GM21786 (cell line): ENCODE data around the gene HSP90B1.

Source experiments
- ATAC-seq: cut with Tn5 transposase; IDR thresholded peaks from one replicate; pipeline ENCODE4 v1.9.1; 2021; ENCODE audit not compliant: unreplicated experiment

HSP90B1 gene

DNA sequence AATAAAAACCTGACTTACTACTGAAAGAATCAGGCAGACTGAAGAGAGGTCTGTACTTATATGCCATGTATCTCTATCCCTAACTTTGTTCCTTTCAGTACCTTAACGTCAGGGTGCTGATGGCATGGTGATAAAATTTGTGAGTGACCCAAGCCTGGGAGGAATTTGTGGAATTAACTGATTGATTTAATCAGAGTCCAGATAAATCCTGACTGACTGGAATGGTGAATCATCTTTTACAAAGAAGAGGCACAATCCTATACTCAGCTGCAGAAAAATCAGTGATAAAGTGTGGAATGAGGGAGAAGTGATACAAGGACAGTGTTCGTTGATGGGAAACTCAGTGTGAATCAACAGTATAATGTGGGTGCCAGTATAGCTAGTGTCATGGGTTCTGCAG lies 39.2 kb downstream of the HSP90B1 start:
- no peak for ATAC-seq

DNA sequence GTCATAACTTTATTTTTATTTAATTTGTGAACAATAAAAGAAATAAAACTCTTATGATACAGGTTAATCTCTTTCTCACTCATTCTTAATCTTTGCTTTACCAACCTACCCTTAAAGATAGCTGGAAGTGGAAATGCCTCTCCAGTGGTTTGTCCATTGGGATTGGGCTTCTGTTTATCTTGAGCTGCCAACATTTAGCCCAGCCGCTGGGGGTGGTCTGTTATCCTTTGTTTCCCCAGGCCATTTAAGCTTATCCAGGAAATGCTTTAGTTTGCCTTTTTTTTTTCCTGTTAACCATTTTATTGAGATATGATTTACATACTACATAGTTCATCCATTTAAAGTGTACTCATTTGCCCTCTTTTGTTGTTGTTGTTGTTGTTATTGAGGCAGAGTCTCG lies 43.7 kb downstream of the HSP90B1 start:
- ATAC-seq = no peak

DNA sequence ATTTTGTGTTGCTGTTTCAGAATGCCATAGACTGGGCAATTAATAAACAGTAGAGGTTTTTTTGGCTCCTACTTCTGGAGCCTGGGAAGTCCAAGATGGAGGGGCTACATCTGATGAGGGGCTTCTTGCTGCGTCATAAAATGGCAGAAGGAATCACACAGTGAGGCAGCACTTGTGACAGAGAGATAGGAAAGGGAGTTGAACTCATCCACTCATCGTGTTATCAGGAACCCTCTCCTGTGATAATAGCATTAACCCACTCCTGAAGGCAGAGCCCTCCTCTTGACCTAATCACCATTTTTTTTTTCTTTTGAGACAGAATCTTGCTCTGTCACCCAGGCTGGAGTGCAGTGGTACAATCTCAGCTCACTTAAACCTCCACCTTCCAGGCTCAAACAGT lies 45.2 kb downstream of the HSP90B1 start:
- no peak for ATAC-seq

DNA sequence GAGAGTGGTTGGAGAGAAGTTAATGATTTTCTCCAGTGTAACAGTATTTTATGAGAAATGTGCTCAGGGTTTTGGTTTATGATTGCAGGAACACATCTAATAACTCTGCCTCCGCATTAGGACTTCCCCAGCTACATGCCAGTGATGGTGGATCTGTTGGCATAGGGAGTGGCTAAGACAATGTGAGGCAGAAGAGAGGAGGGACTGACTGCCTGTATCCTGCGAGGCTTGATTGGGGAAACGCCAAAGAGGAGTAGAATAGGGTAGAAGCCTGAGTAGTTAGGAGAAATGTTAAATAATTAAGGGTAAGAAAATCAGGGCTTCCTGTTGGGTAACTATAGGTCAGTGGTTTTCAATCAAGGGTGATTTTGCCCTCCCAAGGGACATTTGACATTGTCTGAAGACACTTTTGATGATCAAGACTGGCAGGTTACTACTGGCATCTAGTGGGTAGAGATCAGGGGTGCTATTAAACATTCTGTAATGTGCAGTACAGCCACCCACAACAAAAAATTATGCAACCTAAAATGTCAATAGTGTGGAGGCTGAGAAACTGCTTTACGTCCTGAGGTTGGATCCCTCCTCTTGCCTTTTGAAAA lies 48.3 kb downstream of the HSP90B1 start:
- no peak for ATAC-seq

DNA sequence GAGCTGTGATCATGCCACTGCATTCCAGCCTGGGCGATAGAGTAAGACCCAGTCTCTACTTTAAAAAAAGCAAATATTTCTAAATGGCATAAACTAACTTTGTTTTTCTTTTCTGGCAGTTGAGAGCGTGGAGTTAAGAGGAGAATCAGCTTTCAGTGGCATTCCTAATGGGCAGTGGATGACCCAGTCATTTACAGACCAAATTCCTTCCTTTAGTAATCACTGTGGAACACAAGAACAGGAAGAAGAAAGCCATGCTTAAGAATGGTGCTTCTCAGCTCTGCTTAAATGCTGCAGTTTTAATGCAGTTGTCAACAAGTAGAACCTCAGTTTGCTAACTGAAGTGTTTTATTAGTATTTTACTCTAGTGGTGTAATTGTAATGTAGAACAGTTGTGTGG lies 56.6 kb downstream of the HSP90B1 start:
- no peak for ATAC-seq

DNA sequence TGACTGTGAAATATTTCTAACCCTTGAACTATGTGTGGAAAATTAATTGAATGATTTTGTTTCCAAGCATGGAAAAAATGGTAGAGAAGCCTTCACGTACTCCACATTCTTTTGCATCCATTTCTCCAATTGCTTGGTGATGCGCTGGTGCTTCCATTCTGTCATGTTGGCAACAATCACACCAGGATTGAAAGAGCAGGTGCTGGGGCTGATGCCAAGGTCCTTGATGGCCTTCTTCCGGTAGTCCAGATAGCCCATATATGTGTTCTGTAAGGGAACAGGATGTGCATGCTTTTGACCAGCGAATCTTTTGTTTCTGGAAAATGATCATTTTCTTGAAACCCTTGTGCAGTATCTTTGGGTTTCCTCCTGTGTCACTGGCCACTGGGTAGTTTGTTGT lies 64.0 kb downstream of the HSP90B1 start:
- ATAC-seq = no peak

DNA sequence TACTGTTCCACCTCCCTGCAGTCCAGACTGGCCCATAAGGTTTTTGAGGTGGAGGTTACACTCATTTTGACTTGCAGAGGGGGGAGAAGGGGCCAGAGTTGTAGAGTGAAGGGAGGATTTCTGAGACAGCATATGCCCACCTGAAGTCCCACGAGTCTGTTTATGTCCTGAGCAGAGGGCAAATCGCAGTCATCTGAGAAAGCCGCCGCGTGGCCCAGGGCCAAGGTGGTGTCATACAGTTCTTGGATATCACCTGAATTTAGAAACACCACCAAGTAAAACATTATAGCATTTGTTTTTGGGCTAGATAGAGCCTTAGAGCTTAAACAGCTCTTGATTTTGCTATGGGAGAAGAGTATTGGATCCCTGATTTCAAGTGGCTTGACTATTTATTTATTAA lies 66.4 kb downstream of the HSP90B1 start:
- ATAC-seq = no peak

DNA sequence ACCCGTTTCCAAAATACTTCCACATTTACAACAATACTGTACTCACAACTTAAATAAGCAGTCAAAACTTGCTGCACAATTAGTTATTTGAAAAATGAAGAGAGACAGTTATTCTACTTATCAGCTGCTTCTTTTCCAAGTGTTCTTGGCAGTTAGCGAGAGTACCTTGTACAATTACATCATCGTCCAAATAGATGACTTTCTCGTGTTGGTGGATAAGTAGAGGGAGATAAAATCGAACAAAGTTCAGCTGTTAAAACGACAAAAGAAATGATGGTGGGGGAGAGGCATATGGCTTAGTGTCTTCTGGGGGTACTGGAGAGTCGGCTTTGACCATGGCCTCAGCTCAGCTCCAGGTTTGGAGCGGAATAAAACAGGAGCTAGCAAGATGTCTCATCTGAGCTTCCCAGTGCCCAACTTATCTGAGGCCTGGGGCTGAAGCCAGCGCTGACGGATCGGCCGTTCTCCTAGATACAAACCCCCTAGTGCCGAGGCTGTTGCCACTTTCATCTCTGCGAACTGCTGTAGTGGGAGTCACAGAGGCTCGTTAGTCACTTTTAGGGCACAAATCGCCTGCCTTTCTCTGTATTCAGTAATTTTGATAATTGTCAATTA lies 67.2 kb downstream of the HSP90B1 start:
- no peak for ATAC-seq
